Hematopoietic multipotent progenitor cell (in vitro differentiated cells): ENCODE data around the gene RASL10A. TPM values are rescaled to one million over a fixed set of nuclear protein-coding genes. Genes with fewer than 3 reads are reported as not detected.

Experiments used
- DNase-seq, 3 donors: peaks; one replicate each; pipeline ENCODE4 v3.0.0-alpha.2; 2011 to 2015; ENCODE audit warnings: low read depth in 2 of 3, low spot score in 2 of 3
- total RNA-seq: library from RNA; depleted of rRNA; stranded (reverse); fragments of >200 nt; gene quantifications from one replicate; pipeline ENCODE4 v1.2.3, GENCODE V29; 2012

The RASL10A gene
- total RNA-seq, 1 donor = 3.8 TPM

DNA sequence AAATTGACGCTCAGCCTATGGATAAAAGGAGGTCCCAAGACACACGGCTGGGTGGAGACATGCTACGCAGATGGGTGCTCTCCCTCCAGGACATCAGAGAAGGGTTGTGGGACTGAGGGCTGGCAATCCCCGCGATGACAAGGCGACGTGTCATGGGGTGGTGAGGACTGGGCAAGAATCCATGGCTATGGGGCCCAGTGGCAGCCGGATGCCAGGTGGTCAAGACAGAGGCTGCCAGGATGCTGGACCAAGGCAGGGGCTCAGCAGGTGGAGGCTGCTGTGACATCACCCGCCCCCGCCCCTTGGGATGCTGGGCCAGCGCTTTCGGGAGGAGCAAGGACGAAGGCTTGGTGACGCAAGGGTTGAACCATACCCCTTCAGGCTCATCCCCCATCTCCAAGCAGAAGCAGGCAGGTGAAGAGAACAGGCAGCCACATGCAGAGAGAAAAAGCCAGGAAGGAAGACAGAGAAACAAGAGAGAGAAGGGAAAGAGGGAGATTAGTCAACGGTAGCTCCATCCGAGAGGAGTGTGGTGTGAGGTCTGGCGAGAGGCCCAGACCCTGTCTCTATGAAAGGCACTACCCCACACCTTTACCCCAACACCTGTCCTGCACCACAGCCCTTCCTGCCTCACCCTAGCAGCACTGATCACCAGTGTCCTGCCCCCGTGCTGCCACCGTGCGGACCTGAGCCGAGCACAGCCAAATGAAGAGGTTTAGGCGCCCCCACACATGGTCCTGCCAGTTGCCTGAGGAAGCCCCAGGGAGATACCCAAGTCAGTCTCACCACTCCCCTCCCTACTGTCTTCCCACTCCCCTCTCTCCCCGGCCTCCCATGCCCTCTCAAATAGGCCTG is 24.1 kb upstream of the RASL10A start:
- no peak for DNase-seq

GRCh38 chr22:29338398-29338797 is 22.9 kb upstream of the RASL10A start:
- DNase-seq = no peak

DNA sequence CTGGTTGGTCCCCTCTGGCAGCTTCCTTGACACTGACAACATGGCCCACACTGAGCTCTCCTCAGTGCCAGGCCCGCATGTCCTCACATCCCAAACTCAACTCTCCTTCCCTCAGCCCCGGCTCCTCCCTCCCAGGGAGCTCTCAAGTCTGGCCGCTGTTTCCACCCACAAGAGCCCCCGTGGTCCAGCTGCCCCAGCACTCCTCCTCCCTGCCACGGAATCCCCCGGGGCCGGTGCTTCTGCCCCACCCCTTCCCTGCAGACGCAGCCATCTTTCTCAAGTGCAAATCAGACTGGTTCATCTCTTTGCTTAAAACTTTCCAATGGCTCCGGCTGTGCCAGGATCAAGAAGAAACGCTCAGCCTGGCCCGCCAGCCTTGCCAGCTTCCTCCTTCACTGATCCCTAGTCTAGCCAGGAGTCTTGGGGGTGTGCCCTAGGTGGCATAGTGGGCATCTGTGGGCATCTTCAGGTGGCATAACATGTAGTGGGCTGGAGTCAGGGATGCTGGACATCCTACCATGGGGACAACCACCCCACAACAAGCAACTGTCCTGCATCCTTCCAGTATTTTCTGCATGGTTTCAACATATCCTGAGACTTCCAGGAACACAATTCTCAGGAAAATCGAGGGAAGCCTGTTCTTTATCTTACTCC is 22.3 kb upstream of the RASL10A start:
- no peak for DNase-seq

DNA sequence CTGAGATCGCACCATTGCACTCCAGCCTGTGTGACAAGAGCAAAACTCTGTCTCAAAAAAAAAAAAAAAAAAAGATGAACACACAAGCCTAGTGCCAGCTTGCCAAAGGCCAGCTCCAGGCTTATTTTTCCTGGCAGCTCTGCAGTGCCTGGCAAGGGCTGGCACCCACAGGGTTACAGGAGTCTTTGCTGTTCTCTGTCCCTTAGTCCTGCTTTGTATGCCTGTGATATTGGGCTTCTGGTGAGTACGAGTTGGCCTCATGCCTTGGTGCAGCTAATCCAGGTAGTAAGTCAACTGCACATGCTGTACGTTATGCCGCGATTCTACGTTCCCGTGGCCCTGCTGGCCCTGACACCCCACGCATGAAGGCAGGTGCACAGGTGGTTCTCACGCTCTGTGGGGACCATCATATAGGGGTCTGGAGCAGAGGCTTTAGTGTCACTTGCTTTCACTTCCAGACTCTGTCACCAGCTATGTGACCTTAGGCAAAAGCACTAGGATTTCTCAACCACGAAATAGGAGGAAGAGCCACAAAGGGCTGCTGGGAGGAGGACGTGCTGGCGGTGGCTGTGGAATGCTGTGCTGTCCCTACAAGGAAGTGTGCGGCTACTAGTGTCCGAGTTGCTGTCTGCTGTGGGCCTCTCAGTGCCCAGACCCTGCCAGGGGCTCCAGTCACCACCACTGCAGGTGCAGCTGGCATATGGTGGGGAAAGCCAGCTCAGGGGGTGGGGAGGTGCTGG is 21.4 kb upstream of the RASL10A start:
- no peak for DNase-seq

GRCh38 chr22:29335656-29336055 is 20.2 kb upstream of the RASL10A start:
- no peak for DNase-seq

- DNase-seq = no peak
These were observed 19.3 kb upstream of the RASL10A start for GRCh38 chr22:29334696-29335344.

DNA sequence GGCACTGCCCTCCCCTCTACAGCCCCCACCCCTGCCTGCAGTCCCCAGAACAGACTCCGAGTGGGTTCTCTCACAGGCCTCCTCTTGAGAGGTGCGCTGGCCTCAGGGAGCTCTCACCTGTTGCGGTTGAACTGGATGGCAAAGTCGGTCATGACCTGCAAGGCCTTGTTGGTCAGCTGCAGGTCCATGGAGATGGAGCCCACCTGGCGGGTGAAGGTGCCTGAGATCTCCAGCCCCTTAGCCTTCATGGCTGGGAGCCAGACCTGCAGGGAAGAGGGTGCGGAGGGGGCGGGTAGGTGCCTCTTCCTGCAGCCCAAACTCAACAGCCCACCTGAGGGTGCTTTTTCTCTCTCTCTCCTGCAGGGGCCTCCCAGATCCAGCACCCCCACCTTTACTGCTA is 18.7 kb upstream of the RASL10A start:
- no peak for DNase-seq

DNA sequence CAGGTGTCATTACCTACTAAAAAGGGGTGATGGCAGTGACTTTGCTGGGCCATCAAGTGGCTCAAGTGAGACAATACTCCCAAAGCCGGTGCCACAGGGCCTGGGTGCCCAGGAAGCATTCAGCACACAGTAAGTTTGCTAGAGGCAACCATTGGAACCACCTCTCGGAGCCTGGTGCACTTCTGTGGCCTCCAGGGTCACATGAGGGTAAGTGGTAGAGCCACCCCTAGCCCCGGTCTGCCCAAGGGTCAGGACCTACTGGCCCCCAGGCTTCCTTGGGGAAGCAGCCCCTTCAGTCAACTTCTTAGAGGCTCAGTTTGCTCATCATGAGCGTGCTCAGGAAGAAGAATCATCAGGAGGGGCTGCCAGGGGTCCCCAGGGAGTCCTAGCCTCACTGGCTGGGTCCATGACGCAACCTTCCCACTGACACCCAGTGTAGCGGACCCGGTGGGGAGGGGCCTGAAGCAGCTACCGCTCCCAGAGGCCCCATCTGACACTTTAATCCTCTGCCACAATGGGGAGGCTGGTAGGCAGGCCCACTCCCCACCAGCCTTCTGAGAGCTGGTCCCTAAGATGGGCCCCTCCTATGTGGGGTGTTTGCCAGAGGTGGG is 17.5 kb upstream of the RASL10A start:
- no peak for DNase-seq

- no peak for DNase-seq
These were observed 16.3 kb upstream of the RASL10A start for GRCh38 chr22:29331658-29332300.

GRCh38 chr22:29331213-29331612 is 15.7 kb upstream of the RASL10A start:
- DNase-seq = no peak

- DNase-seq = no peak
These were observed 15.3 kb upstream of the RASL10A start for GRCh38 chr22:29330753-29331152.

DNA sequence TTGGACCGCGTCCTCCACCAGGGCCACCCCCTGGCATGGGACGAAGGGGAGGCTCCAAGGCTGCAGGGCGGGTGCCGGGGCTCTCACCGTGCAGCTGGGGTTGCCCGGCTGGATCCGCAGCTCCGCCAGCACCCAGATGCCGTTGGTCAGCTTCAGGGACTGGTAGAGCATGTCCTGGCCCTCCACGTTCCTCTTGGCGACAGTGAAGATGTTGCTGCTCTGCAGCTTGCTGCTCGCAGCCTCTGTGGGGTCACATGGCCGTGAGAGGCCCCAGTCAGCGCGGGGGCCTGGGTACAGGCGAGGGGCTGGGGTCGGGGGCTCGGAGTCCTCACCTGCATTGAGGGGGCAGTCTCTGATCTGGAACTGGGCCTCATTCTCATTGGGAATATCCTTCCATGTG is 14.8 kb upstream of the RASL10A start:
- DNase-seq = no peak

DNA sequence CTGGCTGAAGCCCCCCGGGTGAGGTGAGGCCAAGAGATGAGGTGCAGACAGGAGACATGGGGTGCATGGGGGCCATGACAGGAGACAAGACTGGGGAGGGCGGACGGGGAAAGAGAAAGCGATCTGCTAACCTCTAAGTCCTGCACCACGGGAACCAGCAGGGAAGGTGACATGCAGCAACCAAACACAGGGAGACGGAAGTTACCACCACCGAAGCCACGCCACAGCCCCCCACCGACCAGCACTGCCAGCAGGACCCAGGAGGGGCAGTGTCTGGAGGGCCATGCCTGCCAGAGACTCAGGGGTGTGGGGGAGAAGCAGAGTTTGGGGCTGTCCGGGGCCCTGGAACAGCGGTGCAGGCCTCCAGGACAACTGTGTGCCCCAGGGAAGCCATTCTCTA is 14.1 kb upstream of the RASL10A start:
- DNase-seq = no peak

DNA sequence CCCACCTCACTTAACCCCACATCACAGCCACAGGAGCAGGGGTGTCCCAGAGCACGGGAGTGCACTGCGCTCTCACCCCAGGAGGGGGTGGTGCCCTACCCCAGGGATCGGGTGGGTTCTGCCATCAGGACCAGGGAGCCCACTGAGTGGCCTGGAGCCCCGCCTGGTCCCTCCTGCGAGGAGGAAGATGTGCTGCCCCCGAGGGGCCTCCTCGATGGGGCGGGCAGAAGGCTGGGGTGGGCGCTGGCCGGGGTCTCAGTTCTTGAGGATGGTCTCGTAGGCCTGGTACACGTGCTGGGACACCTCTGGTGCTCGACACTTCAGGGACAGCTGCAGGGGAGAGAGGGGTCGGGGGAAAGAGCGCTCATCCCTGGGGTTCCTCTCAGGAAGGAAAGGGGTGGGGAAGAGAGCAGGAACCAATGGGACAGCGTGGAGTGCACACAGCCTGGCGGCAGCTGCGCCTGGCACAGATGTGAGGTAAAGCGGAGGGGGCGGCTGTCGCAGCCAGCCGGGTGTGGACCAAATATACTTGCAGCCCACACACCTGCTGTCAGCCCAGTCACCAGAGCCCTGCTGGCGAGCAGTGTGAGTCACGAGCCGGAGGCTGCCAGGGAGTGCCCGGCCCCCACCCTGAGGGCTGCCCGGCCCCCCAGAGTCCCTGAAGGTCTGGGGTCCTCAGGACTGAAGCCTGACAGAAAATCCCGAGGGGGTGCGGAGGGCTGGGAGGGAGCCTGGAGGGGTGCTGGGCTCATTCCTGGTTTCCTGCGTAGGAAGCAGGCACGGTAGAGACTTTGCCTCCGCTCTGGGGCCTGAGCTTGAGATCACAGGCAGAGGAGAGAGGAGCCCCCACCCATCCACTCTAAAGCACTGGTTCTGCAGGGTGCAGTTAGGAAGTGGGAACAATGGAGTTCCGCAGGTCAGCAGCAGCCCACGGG is 13.3 kb upstream of the RASL10A start:
- DNase-seq = no peak

DNA sequence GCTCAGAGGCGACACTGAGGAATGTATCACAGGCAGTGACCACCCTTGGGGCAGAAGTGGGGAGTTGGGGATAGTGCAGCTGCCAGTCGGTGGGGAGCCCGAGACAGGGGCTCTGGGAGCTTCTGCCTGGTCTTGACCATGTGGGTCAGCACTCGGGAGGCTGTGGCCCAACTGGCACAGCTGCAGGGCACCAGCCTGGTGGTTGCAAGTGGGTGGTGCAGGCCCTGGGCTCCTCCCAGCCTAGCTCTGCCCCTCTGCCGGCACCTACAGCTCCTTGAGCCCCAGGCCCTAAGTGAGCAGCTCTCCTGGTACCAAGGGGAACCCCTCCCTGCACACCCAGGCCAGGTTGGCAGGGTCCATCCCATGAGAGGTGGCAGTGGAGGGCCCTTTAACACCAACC is 12.6 kb upstream of the RASL10A start:
- DNase-seq = no peak

DNA sequence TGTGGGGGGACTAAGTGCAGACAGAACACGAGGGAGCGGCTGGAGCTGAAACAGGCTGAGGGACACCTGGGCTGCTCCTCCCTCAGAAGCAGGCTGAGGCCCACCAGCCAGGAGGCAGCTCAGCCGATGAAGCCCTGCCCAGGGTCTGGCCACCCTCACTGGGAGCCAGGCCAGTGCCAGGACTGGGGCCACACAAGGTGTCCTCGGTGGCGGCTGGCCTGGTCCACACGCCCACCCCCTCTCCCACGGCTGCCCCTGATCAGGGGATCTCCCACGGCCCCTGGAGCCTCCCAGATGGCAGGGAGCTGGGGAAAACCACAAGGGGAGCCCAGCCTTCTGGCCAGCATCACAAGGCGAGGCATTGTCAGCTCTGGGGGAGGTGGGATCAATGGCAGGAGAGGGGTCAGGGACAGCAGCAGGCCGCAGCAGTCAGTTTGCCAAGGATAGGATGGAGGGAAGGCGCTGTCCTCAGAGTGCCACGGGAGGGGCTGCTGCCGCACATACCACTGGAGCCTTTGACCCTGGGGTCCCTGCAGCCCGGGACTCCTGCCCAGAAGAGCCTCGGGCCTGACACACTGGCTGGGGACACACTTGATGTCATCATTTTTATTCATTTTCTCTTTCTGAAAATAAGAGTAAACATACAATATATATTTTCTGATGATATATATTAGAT is 11.7 kb upstream of the RASL10A start:
- DNase-seq = no peak

- DNase-seq = no peak
These were observed 11.0 kb upstream of the RASL10A start for GRCh38 chr22:29326481-29326880.

- DNase-seq = no peak
These were observed 10.4 kb upstream of the RASL10A start for GRCh38 chr22:29325785-29326315.
